Activated CD4-positive, alpha-beta T cell treated with anti-CD3 and anti-CD28 coated beads, Interleukin-2, amount 50 U/mL, for 16 hours (primary cell): Measurements from ENCODE around the gene AADACL4.
"Not testable (repeated sequence)": the region's sequence is repeated elsewhere in the genome, so short reads cannot be mapped to it uniquely, and the experiment has no call there.

Experiments
- DNase-seq: peaks from one replicate; pipeline ENCODE4 v3.0.0-alpha.2; 2020

Gene AADACL4

DNA sequence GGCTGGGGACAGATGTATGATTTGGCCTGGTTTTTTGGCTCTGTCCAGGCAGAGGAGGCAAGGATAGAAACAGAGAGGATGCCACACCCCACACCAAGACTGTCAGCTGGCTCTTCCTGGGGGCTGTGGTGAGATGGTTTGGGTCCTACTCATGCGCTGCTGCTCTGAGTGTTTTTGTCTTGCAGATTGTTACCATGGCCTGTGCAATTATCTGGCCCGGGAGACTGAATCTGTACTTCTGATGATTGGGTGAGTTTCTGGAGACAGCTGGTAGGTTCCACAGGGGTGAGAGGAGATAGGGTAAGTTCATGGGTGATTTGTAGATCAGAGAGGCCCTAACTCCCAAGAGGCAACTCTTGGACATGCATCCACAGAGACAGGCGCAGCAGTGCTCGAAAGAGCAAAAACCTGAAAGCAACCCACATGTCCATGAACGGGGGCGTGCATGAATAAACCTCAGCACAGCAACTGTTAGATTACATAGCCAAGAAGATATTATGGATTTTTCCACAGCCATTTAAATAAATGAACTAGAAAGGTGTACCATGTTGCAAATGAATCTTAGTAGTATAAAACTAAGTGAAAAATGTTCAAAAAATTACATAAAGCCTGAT is 17.8 kb downstream of the AADACL4 start:
- no peak for DNase-seq

DNA sequence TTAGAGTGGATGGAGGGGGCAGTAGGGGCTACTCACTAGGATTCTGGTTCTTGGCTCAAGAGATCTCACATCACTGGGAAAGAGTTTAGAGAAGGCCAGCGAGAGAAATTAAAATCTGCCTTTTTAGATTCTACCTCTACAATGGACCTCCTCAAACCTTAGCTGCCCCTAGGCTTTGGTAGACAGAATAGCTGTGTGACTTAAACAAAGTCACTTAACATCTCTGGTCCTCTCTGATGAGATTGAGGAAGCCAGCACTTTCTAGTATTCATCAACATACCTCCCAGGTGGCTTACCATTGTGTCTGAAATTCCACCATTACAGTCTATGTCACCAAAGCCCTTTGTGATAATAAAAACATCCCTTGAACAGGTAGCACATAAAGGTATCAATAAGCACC is 18.7 kb downstream of the AADACL4 start:
- DNase-seq, result no peak

DNA sequence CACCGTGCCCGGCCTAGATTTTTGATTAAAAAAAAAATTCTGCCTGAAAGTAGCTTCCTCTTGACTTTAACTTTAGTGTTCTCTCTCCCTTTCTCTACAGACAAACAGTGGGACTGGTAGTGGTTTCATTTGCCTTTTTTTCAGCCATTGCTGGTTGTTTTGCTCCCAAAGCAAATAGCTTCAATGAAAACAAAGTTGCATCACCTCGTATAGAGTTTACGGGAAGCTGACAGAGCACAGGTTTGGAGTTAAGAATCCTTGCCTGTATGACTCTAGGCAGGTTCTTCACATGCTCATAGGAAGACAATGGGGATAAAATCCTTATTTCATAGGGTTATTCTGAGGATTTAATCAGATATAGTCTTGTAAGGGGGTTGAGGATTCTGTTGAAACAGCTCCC is 21.6 kb downstream of the AADACL4 start:
- no peak for DNase-seq

DNA sequence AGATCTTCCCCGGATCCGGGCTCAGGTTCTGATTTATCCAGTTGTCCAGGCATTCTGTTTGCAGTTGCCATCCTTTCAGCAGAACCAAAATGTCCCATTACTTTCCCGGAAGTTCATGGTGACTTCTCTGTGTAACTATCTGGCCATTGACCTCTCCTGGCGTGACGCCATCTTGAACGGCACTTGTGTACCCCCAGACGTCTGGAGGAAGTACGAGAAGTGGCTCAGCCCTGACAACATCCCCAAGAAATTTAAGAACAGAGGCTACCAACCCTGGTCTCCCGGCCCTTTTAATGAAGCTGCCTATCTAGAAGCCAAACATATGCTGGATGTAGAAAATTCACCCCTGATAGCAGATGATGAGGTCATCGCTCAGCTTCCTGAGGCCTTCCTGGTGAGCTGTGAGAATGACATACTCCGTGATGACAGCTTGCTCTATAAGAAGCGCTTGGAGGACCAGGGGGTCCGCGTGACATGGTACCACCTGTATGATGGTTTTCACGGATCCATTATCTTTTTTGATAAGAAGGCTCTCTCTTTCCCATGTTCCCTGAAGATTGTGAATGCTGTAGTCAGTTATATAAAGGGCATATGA is 22.4 kb downstream of the AADACL4 start:
- DNase-seq, result no peak

DNA sequence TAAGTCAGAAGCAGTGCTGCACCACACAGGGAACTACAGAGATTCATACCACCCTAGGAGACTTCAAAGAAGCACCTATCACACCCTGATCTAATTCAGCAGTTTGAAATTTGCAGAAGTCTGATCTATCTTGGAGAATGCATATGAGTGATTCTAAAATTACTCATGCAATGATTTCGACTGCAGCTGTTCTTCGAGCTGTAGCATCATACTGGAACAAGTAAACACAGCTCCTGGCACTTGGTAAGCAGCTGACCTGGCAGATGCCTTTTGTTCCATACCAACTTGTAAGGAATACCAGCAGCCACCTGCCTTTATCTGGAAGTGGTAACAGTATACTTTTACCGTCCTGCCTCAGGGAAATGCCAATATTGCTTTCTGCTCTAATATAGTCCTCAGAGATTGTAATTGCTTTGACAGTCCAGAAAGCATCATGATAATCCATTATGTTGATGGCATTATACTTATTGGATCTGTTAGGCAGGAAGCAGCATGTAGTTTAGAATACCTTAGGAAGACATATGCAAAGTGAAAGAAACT is 25.7 kb downstream of the AADACL4 start:
- DNase-seq, result no peak

DNA sequence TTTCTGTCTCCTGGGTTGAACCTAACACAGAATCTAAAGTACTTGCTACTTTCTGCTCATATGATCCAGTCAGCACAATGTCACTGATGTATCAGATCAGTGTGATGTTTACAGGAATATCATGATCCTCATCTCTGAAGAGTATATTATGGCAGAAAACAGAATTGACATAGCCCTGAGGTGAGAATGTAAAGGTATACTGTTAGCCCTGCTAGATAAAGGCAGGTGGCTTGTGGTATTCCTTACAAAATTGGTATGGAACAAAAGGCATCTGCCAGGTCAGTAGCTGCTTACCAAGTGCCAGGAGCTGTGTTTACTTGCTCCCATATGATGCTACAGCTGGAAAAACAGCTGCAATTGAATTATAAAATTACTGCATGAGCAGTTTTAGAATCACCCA is 30.5 kb downstream of the AADACL4 start:
- DNase-seq, result no peak

DNA sequence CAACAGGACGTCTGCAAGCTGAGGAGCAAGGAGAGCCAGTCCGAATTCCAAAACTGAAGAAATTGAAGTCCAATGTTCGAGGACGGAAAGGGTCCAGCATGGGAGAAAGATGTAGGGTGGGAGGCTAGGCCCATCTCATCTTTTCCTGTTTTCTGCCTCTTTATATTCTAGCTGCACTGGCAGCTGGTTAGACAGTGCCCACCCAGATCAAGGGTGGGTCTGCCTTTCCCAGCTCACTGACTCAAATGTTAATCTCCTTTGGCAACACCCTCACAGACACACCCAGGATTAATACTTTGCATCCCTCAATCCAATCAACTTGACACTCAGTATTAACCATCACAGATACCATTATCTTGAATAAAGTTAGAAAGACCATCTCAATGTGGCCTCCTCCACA is 32.2 kb downstream of the AADACL4 start:
- not testable (repeated sequence) for DNase-seq

DNA sequence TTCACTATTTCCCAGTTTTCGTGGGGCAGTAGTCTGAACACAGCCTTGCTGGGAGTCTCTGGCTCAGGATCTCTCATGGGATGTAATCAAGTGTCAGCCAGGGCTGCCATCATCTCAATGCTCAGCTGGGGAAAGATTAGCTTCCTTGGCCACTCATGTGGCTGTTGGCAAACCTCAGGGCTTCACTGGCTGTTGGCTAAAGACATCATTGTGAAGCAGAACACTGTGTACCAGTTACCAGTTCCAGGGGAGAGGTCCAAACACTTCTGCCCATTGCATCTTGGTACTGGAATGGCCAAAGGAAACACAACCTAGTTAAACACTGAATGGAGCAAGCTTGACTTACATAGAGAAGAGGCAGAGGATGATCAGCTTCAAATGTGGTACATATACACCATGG is 33.7 kb downstream of the AADACL4 start:
- DNase-seq, result no peak

DNA sequence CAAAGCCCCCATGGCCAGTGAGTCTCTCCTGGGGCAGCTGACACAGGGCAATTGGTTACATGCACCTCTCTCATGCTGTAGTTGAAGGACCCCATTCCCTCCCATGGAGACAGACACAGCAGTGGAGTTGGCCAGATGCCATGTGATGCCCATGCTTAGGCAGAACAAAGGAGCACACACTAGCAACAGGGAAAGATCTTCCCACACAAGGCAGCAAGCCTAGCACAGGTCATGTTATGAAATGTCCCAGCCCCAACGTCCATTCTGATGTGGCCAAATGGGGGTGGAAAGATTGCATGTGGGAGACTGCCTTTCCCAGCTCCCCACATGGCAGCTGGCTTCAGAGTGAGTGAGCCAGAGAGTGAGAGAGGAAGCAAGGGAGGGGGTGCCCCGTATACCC is 34.5 kb downstream of the AADACL4 start:
- DNase-seq, result no peak

DNA sequence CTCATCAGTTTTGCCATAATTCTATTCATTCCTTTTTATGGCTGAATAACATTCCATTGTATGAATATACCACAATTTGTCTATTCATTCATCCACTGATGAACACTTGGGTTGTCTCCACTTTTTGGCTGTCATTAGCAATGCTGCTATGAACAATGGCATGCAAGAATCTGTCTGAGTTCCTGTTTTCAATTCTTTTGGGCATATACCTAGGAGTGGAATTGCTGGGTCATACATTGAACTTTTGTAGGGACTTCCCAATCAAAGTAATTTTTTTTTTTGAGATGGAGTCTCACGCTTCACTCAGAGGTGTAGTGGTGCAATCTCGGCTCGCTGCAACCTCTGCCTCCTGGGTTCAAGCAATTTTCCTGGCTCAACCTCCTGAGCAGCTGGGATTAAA is 34.9 kb downstream of the AADACL4 start:
- DNase-seq, result no peak

DNA sequence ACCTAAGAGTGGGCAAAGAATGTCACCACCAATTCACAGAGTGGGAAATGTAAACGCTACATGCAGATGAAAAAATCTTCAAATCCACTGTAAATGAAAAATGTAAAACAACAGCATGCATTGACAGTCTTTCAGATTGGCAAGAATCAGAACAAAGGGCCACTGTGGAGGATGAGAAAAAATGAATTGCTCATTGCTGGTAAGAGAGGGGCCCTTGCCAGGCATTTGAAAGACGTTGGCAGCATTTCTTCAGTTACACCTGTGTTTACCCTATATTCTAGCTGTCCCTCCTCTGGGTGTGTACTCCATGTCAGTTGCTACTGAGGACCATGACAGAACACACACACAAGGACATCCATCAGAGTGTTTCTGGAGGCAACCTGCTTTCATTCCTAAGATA is 46.3 kb downstream of the AADACL4 start:
- DNase-seq, result no peak

DNA sequence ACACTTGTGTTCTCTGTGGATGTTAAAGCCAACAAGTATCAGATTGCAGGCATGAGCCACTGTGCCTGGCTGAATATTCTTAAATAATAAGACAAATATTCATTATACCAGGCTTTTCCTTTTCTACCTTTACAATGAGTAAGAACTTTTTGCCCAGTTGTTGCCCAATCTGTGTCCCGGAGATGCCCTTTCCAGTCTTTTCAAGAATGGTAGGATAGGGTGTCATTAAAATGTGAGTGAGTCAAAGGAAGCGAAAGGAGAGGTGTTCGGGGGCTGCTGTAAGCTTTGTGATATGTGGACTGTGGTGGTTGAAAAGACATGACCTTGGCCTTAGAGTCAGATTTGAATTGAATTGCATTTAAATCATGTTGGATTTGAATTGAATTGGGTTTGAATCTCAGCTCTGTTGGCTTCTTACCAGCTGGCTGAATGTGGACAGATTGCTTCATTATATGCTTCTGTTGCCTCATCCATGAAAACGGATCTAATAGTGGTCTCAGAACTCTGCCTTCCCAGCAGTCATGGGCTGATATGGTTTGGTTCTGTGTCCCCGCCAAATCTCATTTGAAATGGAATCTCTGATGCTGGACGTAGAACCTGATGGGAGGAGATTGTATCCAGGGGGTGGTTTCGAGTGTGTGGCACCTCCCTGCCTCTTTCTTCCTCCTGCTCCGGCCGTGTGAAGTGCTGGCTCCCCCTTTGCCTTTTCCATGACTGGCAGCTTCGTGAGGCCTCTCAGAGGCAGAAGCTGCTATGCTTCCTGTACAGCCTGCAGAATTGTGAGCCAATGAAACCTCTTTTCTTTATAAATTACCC is 49.3 kb downstream of the AADACL4 start:
- no peak for DNase-seq

DNA sequence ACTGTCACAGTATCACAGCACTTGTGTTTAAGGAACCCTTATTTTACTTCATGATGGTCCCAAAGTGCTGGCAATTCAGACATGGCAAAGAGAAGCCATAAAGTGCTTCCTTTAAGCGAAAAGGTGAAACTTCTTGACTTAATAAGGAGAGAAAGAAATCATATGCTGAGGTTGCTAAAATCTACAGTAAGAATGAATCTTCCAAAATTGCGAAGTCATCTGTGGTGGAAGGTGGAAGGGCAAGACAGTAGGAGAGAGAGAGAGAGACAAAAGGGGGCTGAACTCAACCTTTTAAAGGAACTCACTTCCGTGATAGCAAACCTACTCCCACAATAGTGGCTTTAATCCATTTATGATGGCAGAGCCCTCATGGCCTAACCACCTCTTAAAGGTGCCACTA is 52.8 kb downstream of the AADACL4 start:
- no peak for DNase-seq

DNA sequence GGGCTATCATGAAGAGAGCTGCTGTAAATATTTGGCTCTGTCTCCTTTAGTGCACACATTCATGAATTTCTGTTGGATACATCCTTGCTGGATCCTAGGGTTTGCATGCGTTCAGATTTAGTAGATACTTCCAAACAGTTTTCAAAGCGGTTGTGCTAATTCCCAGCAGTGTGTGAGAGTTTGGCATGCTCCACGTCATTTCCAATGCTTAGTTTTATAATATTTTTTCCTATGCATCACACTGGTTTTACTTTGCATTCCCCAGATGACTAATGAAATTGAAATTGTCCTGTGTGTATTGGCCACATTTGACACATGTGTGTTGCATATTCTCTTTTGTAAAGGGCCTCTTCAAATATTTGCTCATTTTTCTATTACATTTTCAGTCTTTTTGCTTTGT is 53.5 kb downstream of the AADACL4 start:
- DNase-seq, result no peak

DNA sequence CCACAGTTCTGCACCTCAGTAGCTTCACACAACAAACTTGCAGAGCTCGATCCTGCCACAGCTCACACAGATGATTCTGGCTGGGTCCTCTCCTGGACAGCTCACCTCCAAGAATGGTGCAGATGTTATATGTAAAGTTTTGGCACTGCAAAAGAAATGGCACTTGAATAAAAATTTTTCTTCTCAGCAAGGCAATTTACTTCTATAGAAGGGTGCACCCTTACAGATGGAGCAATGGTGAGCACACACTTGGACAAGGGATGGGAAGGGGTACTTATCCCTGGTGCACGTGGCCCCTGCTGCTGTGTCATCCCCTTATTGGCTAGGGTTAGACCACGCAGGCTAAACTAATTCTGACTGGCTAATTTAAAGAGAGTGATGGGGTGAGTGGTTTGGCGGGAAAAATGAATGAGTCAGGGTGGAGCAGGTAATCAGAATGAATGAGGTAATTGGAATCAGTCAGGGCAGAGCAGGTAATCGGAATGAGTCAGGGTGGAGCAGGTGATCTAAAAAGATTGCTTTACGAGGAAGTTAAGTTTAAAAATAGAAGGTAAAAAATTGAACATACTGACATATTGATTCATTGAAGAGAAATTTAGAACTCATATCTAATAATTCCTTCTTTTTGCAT is 60.1 kb downstream of the AADACL4 start:
- no peak for DNase-seq

DNA sequence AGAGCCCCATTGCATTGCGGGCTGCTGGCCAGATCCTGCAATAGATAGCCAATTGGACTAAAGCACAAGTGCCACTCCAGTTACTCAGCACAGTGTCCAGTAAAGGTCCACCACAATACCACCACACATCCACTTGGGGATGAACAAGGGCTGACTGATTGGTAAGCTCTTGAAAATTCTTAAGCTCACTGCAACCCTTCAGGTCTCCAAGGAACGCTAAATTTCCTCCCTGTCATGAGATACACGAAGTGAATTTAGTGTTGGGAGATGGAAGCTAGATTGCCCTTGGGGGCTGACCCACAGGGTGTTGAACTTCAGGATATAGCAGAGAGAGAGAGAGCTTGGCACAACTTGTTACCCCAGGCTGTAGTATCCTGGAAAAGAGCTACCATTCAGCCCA is 62.2 kb downstream of the AADACL4 start:
- DNase-seq, result no peak

DNA sequence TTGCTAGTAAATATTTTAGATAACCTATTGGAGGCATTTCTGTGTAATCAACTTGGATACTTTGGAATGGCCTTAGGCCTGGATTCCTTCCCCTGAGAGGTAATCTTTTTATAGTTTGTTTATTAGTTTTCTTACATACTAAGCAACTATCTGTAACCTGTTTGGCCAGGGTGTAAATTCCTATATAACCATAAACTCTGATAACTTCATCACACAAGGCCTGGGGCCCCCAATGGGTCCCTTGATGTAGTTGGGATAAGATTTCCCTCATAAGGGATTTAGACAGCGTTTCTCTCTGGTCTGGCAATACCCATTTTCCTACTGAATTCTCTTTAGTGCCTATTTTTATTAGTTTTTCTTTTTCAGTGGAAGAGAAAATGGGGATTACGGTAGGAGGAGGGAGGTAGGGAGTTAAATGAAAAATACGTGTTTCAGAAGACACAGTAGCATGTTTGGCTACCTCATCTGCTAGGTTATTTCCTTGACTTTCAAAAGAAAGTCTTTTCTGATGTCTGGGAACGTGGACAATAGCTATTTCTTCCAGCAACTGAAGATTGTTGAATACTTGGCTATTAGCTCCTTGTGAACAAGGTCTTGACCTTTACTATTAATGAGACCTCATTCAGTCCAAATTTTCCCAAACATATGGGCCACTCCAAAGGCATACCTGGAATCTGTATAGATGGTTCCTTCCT is 64.7 kb downstream of the AADACL4 start:
- no peak for DNase-seq

DNA sequence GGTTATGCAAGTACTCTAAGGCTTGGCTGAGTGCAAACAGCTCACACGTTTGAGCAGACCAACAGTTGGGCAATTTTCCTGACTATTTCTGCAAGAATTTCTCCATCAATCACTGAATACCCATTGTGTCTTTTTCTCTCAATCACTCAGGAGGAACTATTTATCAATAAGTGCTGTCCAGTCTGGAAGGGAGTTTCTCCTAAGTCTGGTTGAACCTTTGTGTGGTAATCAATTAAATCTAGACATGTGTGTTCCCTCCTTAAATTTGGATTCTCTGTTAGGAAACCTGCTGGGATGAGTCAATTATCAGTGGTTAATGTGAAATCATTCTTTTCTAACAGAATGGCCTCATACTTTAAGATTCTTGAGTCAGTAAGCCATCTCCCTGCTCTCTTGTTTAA is 65.2 kb downstream of the AADACL4 start:
- no peak for DNase-seq

DNA sequence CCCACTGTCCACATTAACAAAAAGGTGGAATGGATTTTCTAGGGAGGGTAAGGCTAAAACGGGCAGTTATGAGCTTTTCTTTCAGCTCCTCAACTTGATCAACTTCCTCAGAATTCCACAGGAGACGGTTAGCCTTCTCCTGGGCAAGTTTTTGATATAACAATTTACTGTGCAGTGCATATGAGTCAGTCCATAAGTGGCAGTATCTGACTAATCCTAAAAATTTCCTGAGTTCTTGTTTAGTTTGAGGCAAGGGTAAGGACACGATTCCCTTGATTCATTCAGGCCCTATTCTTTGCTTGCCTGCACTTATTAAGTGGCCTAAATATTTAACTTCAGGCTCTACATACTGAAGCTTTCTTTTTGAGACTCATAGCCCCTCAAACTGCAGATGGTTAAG is 65.8 kb downstream of the AADACL4 start:
- DNase-seq, result no peak

DNA sequence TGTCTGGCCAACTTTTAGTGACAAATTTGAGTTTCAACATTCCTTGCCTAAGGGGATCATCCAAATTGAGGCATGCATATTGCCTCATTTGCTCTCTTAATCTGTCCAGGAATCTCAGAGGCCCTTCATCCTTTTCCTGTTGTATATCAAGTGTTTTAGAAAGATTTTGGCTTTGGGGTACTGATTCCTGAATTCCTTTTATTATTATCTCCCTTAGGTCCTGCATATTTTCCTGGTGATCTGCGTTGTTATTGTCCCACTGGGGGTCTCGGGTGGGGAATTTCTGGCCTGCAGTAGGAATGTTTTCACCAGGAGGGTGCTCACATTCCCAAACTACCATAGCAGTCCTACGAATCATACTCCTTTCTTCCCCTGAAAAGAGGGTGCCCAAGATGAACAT is 67.7 kb downstream of the AADACL4 start:
- DNase-seq, result no peak

DNA sequence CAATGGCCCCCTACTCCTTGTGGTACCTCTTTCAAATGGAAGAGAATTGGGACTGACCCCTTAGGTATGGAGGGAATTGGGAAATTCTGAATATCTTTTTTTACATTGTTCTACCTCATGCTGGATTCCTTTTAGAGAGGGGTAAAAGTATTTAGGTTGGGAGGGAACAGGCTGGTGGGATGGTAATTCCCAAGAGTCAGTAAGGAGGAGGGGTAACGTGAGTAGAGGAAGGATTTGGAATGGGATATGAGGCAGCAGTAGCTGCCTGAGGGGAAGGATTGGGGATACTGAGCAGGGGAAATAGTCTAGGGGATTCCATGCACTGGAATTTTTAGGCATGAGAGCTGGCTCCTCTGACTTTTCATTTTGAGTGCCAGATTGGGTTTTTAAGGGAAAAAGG is 68.2 kb downstream of the AADACL4 start:
- no peak for DNase-seq

DNA sequence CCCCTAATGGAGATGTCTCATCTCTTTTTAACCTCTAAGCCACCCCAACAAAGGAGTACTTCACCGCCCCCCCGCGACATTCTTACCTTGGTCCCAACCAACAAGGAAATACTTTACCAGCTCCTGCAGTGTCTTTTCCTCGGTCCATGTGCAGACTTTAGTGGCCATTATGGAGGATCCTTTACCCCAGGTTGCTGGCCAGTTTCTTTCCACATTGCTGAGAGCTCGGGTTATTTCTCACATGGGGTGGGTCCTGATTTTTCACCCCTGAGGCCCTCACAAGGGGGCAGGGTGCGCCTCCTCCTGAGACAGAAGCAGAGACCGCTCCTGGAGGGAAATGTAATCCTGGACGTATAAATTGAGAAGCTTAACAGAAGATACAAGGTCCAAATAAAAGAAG is 69.0 kb downstream of the AADACL4 start:
- DNase-seq, result no peak

DNA sequence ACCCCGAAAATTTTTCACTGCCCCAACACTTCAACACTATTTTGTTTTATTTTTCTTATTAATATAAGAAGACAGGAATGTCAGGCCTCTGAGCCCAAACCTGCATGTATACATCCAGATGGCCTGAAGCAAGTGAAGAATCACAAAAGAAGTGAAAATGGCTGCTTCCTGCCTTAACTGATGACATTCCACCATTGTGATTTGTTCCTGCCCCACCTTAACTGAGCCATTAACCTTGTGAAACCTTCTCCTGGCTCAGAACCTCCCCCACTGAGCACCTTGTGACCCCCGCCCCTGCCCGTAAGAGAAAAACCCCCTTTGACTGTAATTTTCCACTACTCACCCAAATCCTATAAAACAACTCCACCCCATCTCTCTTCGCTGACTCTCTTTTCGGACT is 69.8 kb downstream of the AADACL4 start:
- not testable (repeated sequence) for DNase-seq
